Osteoblast (primary cell): Measurements from ENCODE around the gene SUMO4. TPM values are rescaled to one million over a fixed set of nuclear protein-coding genes. Genes with fewer than 3 reads are reported as not detected.

Source experiments
- DNase-seq: peaks from one replicate; pipeline ENCODE4 v3.0.0; 2011; ENCODE audit warnings: low spot score, mixed read lengths; ENCODE audit not compliant: insufficient read length; ENCODE audit errors: missing footprints
- H2AFZ ChIP-seq: 2 replicates; pipeline ENCODE4 v1.6.0; 2011; ENCODE audit warnings: mild to moderate bottlenecking, low read length
- H3K27ac ChIP-seq: 2 replicates; pipeline ENCODE4 v1.5.1; 2011; ENCODE audit warnings: mild to moderate bottlenecking, low read depth, low read length, moderate library complexity
- H3K27me3 ChIP-seq: 2 replicates; pipeline ENCODE4 v1.6.0; 2012; ENCODE audit warnings: mild to moderate bottlenecking, control low read depth, inconsistent platforms, low read length, moderate library complexity; ENCODE audit not compliant: insufficient read depth
- H3K36me3 ChIP-seq: 2 replicates; pipeline ENCODE4 v1.5.1; 2011; ENCODE audit warnings: mild to moderate bottlenecking, low read length, control low read depth, moderate library complexity; ENCODE audit not compliant: insufficient read depth
- H3K4me1 ChIP-seq: 2 replicates; pipeline ENCODE4 v1.5.1; 2011; ENCODE audit warnings: mild to moderate bottlenecking, low read length, control low read depth, moderate library complexity; ENCODE audit not compliant: insufficient read depth
- H3K4me2 ChIP-seq: 2 replicates; pipeline ENCODE4 v1.6.0; 2011; ENCODE audit warnings: mild to moderate bottlenecking, low read length; ENCODE audit not compliant: insufficient read depth
- H3K4me3 ChIP-seq: fragments of 200-600 bp; sonication (generic); 3 replicates; pipeline ENCODE4 v1.5.1; 2012; ENCODE audit warnings: mild to moderate bottlenecking, low read length, inconsistent platforms; ENCODE audit not compliant: insufficient read depth
- H3K79me2 ChIP-seq: 2 replicates; pipeline ENCODE4 v1.6.0; 2012; ENCODE audit warnings: mild to moderate bottlenecking, low read length, control low read depth, inconsistent platforms; ENCODE audit not compliant: insufficient read depth
- H3K9me3 ChIP-seq: 2 replicates; pipeline ENCODE4 v1.5.1; 2011; ENCODE audit warnings: low read depth, low read length, control low read depth
- H4K20me1 ChIP-seq: 2 replicates; pipeline ENCODE4 v1.6.0; 2012; ENCODE audit warnings: mild to moderate bottlenecking, low read length, control low read depth; ENCODE audit not compliant: insufficient read depth
- CTCF ChIP-seq: IDR thresholded peaks from 2 replicates; pipeline ENCODE4 v1.5.1; 2011; ENCODE audit warnings: mild to moderate bottlenecking, low read depth, low read length, moderate library complexity; ENCODE audit errors: extremely low read depth
- total RNA-seq: library from RNA; depleted of rRNA; stranded (reverse); fragments of >200 nt; gene quantifications from 2 replicates; pipeline ENCODE4 v1.2.3, GENCODE V29; 2012

SUMO4 gene
- total RNA-seq, 1 donor: 3.6 TPM

- H3K27me3 ChIP-seq: no peaks in the 10 kb centered on the region
- H3K4me1 ChIP-seq: peaks cover 17% of the 10 kb centered on the region
- H2AFZ ChIP-seq: no peak overlapping the region
- TF ChIP-seq CTCF: no peak
- H3K9me3 ChIP-seq: no peaks in the 10 kb centered on the region
- peaks cover 70% of the 10 kb centered on the region for H3K79me2 ChIP-seq
- peaks cover 31% of the 10 kb centered on the region for H4K20me1 ChIP-seq
- peak; percentile 65 for DNase-seq
- H3K4me3 ChIP-seq: no peak overlapping the region
- no peaks in the 10 kb centered on the region for H3K36me3 ChIP-seq
- H3K4me2 ChIP-seq: no peak overlapping the region
- no peak overlapping the region for H3K27ac ChIP-seq
Observed at GRCh38 chr6:149393002-149393679, 6.9 kb upstream of the SUMO4 start.

GRCh38 chr6:149395185-149395584 is 4.9 kb upstream of the SUMO4 start:
- Histone ChIP-seq H3K79me2 (peaks cover 59% of the 10 kb centered on the region), H2AFZ (no peak overlapping the region)

GRCh38 chr6:149397384-149397783 is 2.7 kb upstream of the SUMO4 start:
- H3K27ac ChIP-seq: no peak overlapping the region
- peaks cover 10% of the 10 kb centered on the region for H3K4me1 ChIP-seq
- no peak for TF ChIP-seq CTCF
- no peak overlapping the region for H2AFZ ChIP-seq
- no peaks in the 10 kb centered on the region for H3K27me3 ChIP-seq
- H3K36me3 ChIP-seq: peaks cover 27% of the 10 kb centered on the region
- peaks cover 40% of the 10 kb centered on the region for H3K79me2 ChIP-seq
- no peak for DNase-seq
- no peak overlapping the region for H3K4me2 ChIP-seq
- H3K4me3 ChIP-seq: no peak overlapping the region
- H3K9me3 ChIP-seq: no peaks in the 10 kb centered on the region
- H4K20me1 ChIP-seq: peaks cover 16% of the 10 kb centered on the region

More at GRCh38 chr6:149395185-149395584, 4.9 kb upstream of the SUMO4 start:
- H3K9me3 ChIP-seq: no peaks in the 10 kb centered on the region
- H3K27ac ChIP-seq: no peak overlapping the region
- H3K4me2 ChIP-seq: no peak overlapping the region
- no peaks in the 10 kb centered on the region for H3K27me3 ChIP-seq
- H3K36me3 ChIP-seq: peaks cover 17% of the 10 kb centered on the region
- H4K20me1 ChIP-seq: peaks cover 22% of the 10 kb centered on the region
- DNase-seq: no peak
- H3K4me3 ChIP-seq: no peak overlapping the region
- TF ChIP-seq CTCF: no peak
- peaks cover 11% of the 10 kb centered on the region for H3K4me1 ChIP-seq

- Histone ChIP-seq H3K9me3 (no peaks in the 10 kb centered on the region), H3K4me1 (no peaks in the 10 kb centered on the region), H3K27me3 (no peaks in the 10 kb centered on the region), H2AFZ (no peak overlapping the region), H3K79me2 (no peaks in the 10 kb centered on the region), H3K36me3 (peaks cover 38% of the 10 kb centered on the region), H3K27ac (no peak overlapping the region), H3K4me3 (no peak overlapping the region), H3K4me2 (no peak overlapping the region), H4K20me1 (no peaks in the 10 kb centered on the region)
- DNase-seq: no peak
- TF ChIP-seq CTCF: no peak
Observed at GRCh38 chr6:149403534-149403933, 3.5 kb downstream of the SUMO4 start.
